H1 (cell line): ENCODE data around the gene AAMDC.

Experiments used
- BRCA1 ChIP-seq: IDR thresholded peaks from 2 replicates; pipeline ENCODE4 v1.6.1; 2012; ENCODE audit warnings: low read depth, low read length, improper control_type of control experiment
- MAFK ChIP-seq: IDR thresholded peaks from 2 replicates; pipeline ENCODE4 v1.6.1; 2012; ENCODE audit warnings: low read depth, mild to moderate bottlenecking, improper control_type of control experiment, low read length
- POLR2A ChIP-seq, 2 experiments: IDR thresholded peaks; 1 replicate in 1 of 2; 2 replicates in 1 of 2; pipeline ENCODE4 v1.6.1; 2011; ENCODE audit warnings: low read depth in 2 of 2, low read length in 2 of 2, mild to moderate bottlenecking in 2 of 2; ENCODE audit errors: control extremely low read depth in 1 of 2
- RBBP5 ChIP-seq: IDR thresholded peaks from 2 replicates; pipeline ENCODE4 v1.7.1; 2012; ENCODE audit warnings: low read depth, mild to moderate bottlenecking, inconsistent platforms, low read length, moderate library complexity, borderline replicate concordance
- SIRT6 ChIP-seq: IDR thresholded peaks from one replicate; pipeline ENCODE4 v1.7.1; 2012; ENCODE audit warnings: low read length, inconsistent platforms
- SIX5 ChIP-seq: IDR thresholded peaks from 2 replicates; pipeline ENCODE4 v1.6.1; 2011; ENCODE audit warnings: mild to moderate bottlenecking, low read depth, low read length
- TAF1 ChIP-seq: IDR thresholded peaks from 2 replicates; pipeline ENCODE4 v1.6.1; 2011; ENCODE audit warnings: mild to moderate bottlenecking, low read depth, low read length
- TF ChIP-seq, protein P1 (sequence below), 3 experiments: IDR thresholded peaks; 1 replicate in 2 of 3; 2 replicates in 1 of 3; pipeline versions ENCODE4 v1.5.1 to v1.6.1; 2011; ENCODE audit warnings: low read length in 3 of 3, mild to moderate bottlenecking in 3 of 3, inconsistent platforms in 2 of 3, low read depth in 1 of 3, moderate library complexity in 1 of 3; ENCODE audit not compliant: insufficient read depth in 1 of 3; ENCODE audit errors: control extremely low read depth in 1 of 3

DNA sequence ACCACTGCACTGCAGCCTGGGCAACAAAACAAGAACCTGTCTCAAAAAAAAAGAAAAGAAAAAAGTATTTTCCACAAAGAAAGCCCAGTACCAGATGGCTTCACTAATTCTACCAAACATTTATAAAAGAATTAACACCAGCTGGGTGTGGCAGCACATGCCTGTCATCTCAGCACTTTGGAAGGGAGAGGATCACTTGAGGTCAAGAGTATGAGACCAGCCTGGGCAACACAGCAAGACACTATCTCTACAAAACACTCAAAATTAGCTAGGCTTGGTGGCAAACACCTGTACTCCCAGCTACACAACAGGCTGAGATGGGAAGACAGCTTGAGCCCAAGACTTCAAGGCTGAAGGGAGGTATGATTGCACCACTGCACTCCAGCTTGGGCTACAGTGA lies 20.5 kb upstream of the AAMDC start:
- no peak for TF ChIP-seq TAF1
- TF ChIP-seq SIX5: no peak
- no peak for TF ChIP-seq SIRT6
- TF ChIP-seq RBBP5: no peak
- TF ChIP-seq, protein P1, sequence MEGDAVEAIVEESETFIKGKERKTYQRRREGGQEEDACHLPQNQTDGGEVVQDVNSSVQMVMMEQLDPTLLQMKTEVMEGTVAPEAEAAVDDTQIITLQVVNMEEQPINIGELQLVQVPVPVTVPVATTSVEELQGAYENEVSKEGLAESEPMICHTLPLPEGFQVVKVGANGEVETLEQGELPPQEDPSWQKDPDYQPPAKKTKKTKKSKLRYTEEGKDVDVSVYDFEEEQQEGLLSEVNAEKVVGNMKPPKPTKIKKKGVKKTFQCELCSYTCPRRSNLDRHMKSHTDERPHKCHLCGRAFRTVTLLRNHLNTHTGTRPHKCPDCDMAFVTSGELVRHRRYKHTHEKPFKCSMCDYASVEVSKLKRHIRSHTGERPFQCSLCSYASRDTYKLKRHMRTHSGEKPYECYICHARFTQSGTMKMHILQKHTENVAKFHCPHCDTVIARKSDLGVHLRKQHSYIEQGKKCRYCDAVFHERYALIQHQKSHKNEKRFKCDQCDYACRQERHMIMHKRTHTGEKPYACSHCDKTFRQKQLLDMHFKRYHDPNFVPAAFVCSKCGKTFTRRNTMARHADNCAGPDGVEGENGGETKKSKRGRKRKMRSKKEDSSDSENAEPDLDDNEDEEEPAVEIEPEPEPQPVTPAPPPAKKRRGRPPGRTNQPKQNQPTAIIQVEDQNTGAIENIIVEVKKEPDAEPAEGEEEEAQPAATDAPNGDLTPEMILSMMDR (IDR thresholded peaks at IDR 0.05; ENCODE audit: control extremely low read depth in 1 of 3, insufficient read depth in 1 of 3, low read depth in 1 of 3, low read length in 3 of 3): no peak
- no peak for TF ChIP-seq POLR2A (IDR thresholded peaks at IDR 0.05; ENCODE audit: control extremely low read depth in 1 of 2, low read depth in 2 of 2, low read length in 2 of 2)
- TF ChIP-seq MAFK: no peak
- no peak for TF ChIP-seq BRCA1
